Measurements from ENCODE around the gene CREB3L2.

CREB3L2 gene

DNA sequence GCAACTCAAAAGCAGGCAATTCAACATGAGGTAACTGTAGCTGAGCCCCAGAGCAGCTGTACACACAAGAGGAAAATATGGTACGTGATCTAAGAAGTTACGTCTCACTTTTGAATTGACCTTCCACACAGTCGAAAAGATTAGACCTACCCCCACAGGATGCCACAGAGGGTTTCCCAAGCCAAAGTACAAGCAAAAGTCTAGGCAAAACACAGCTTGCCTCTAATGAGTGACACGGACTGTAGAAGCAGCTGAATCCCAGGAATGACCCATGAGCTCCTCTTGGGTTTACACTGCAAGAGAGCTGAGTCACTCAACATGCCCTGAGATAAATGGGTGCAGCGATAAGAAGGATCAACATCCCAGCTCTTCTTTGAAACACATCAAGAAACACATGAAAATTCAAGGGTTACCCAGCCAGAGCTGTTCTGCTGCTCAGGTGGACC is 9.8 kb downstream of the CREB3L2 start:
- Histone ChIP-seq H3F3A (ENCODE audit: insufficient read depth) (no peaks in the 10 kb centered on the region), H3K9me3 (ENCODE audit: insufficient read depth, low read length) (no peaks in the 10 kb centered on the region), H3K36me3 (ENCODE audit: low read length) (no peaks in the 10 kb centered on the region), H3K79me2 (ENCODE audit: insufficient read depth, low read length) (no peaks in the 10 kb centered on the region), H3K27ac (ENCODE audit: low read depth, low read length) (no peak overlapping the region), H3K27me3 (ENCODE audit: low read length) (no peaks in the 10 kb centered on the region), H3K4me2 (ENCODE audit: low read depth, low read length, poor library complexity, severe bottlenecking) (no peak overlapping the region), H3K9ac (ENCODE audit: low read length) (no peak overlapping the region), H3K9me2 (replicated peaks; ENCODE audit: insufficient read depth, low read length) (no peaks in the 10 kb centered on the region), H3K4me3 (ENCODE audit: insufficient read depth, low read length, poor library complexity, severe bottlenecking) (no peak overlapping the region), H2AFZ (ENCODE audit: low read depth, low read length, severe bottlenecking) (no peak overlapping the region), H4K20me1 (ENCODE audit: low read depth, low read length) (no peaks in the 10 kb centered on the region)
- TF ChIP-seq, protein P1, sequence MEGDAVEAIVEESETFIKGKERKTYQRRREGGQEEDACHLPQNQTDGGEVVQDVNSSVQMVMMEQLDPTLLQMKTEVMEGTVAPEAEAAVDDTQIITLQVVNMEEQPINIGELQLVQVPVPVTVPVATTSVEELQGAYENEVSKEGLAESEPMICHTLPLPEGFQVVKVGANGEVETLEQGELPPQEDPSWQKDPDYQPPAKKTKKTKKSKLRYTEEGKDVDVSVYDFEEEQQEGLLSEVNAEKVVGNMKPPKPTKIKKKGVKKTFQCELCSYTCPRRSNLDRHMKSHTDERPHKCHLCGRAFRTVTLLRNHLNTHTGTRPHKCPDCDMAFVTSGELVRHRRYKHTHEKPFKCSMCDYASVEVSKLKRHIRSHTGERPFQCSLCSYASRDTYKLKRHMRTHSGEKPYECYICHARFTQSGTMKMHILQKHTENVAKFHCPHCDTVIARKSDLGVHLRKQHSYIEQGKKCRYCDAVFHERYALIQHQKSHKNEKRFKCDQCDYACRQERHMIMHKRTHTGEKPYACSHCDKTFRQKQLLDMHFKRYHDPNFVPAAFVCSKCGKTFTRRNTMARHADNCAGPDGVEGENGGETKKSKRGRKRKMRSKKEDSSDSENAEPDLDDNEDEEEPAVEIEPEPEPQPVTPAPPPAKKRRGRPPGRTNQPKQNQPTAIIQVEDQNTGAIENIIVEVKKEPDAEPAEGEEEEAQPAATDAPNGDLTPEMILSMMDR (IDR thresholded peaks at IDR 0.05; ENCODE audit: insufficient read depth, low read length, poor library complexity, severe bottlenecking) = no peak
- no peak for TF ChIP-seq EZH2phosphoT487 (conservative IDR thresholded peaks at IDR 0.05; ENCODE audit: low read length)

DNA sequence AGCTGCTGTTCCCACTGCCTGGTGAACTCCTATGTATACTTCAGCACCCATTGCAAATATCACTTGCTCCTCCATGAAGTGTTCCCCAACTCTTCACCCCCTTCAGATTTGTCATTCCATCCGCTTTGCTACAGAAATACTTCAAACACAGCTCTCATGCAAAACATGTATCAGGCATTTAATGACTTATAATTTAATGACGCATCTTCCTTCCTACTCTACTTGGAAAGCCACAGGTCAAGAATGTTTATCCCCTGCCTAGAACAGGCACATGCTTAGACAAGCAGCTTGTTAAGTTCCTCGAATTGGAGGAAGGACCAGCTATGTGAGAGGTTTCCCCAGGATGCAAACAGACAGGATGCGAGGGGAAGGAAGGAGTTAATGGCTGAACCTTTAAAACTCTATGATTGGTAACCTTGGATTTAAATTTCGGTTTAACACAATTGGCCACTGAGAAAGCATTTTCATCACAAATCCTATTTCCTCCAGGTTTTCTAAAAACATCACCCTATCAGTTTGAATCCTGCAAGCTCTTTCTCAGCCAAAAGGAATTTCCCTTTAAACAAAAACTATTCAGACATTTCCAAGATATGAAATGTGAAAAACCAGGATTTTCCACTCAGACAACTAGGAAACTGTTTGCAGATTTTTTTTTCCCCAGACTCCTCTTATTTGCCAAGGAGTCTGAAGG is 11.5 kb downstream of the CREB3L2 start:
- Histone ChIP-seq H3K36me3 (ENCODE audit: low read length) (no peaks in the 10 kb centered on the region), H4K20me1 (ENCODE audit: low read depth, low read length) (no peaks in the 10 kb centered on the region), H3K27me3 (ENCODE audit: low read length) (no peaks in the 10 kb centered on the region), H3K4me2 (ENCODE audit: low read depth, low read length, poor library complexity, severe bottlenecking) (no peak overlapping the region), H3K9me2 (replicated peaks; ENCODE audit: insufficient read depth, low read length) (no peaks in the 10 kb centered on the region), H3K9me3 (ENCODE audit: insufficient read depth, low read length) (no peaks in the 10 kb centered on the region), H2AFZ (ENCODE audit: low read depth, low read length, severe bottlenecking) (no peak overlapping the region), H3F3A (ENCODE audit: insufficient read depth) (no peaks in the 10 kb centered on the region), H3K79me2 (ENCODE audit: insufficient read depth, low read length) (no peaks in the 10 kb centered on the region), H3K4me3 (ENCODE audit: insufficient read depth, low read length, poor library complexity, severe bottlenecking) (no peak overlapping the region), H3K9ac (ENCODE audit: low read length) (no peak overlapping the region), H3K27ac (ENCODE audit: low read depth, low read length) (no peak overlapping the region)
- no peak for TF ChIP-seq EZH2phosphoT487 (conservative IDR thresholded peaks at IDR 0.05; ENCODE audit: low read length)
- TF ChIP-seq, protein P1 (IDR thresholded peaks at IDR 0.05; ENCODE audit: insufficient read depth, low read length, poor library complexity, severe bottlenecking) = no peak

DNA sequence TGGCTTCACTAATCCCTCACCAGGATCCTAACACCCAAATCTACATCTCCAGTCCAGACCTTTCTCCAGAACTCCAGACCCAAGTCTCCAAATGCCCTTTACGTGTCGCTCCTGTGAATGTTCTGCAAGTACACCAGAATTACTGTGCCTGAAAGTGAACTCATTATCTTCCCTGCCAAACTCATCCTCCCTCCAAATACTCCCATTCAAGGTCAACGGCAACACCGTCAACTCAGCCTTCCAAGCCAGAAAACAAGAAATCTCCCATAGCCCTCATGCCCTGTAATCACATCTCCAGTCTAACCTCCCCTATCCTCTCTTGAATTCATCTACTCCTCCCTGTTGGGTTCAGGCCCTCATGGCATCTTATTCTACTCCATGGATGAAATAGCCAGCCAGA is 12.3 kb downstream of the CREB3L2 start:
- no peaks in the 10 kb centered on the region for H3K9me2 ChIP-seq (replicated peaks; ENCODE audit: insufficient read depth, low read length)
- H3F3A ChIP-seq (ENCODE audit: insufficient read depth) = no peaks in the 10 kb centered on the region
- H4K20me1 ChIP-seq (ENCODE audit: low read depth, low read length) = no peaks in the 10 kb centered on the region
- no peak overlapping the region for H3K27ac ChIP-seq (ENCODE audit: low read depth, low read length)
- H3K27me3 ChIP-seq (ENCODE audit: low read length) = no peaks in the 10 kb centered on the region
- H3K4me3 ChIP-seq (ENCODE audit: insufficient read depth, low read length, poor library complexity, severe bottlenecking) = no peak overlapping the region
- H3K36me3 ChIP-seq (ENCODE audit: low read length) = no peaks in the 10 kb centered on the region
- no peak for TF ChIP-seq EZH2phosphoT487 (conservative IDR thresholded peaks at IDR 0.05; ENCODE audit: low read length)
- TF ChIP-seq, protein P1 (IDR thresholded peaks at IDR 0.05; ENCODE audit: insufficient read depth, low read length, poor library complexity, severe bottlenecking) = no peak
- H3K4me2 ChIP-seq (ENCODE audit: low read depth, low read length, poor library complexity, severe bottlenecking) = no peak overlapping the region
- no peak overlapping the region for H3K9ac ChIP-seq (ENCODE audit: low read length)
- H2AFZ ChIP-seq (ENCODE audit: low read depth, low read length, severe bottlenecking) = no peak overlapping the region
- H3K9me3 ChIP-seq (ENCODE audit: insufficient read depth, low read length) = no peaks in the 10 kb centered on the region
- no peaks in the 10 kb centered on the region for H3K79me2 ChIP-seq (ENCODE audit: insufficient read depth, low read length)

All from SU-DHL-6 (cell line).